B cell (primary cell): ENCODE data around the gene CCDC14. TPM values are rescaled to one million over a fixed set of nuclear protein-coding genes. Genes with fewer than 3 reads are reported as not detected.

ENCODE experiments used
- ATAC-seq: fragments of 200-7000 bp; cut with Tn5 transposase; one replicate; pipeline ENCODE4 v1.10.0; 2021; ENCODE audit warnings: low read depth, mild to moderate bottlenecking, moderate number of reproducible peaks, moderate library complexity
- CTCF ChIA-PET: fragments of 350-600 bp; sonication (Branson Sonifier 250); formaldehyde crosslinking; loops from one replicate; lab custom pipeline; 2021; ENCODE audit warnings: antibody characterized with exemption, inconsistent platforms; lab: Charles Lee
- POLR2A ChIA-PET: fragments of 350-600 bp; sonication (Branson Sonifier 250); formaldehyde crosslinking; loops from one replicate; lab custom pipeline; 2021; ENCODE audit warnings: antibody characterized with exemption; lab: Charles Lee
- DNase-seq: peaks from one replicate; pipeline ENCODE4 v3.0.0; 2013
- H2AFZ ChIP-seq: 2 replicates; pipeline ENCODE4 v1.6.1; 2012; ENCODE audit warnings: mild to moderate bottlenecking, low read depth, low read length; ENCODE audit not compliant: insufficient read depth, poor library complexity, severe bottlenecking
- H3K27ac ChIP-seq, 2 donors: 1 replicate in 1 of 2; 2 replicates in 1 of 2; pipeline ENCODE4 v1.5.1; 2012 to 2013; ENCODE audit warnings: low read length in 2 of 2, mild to moderate bottlenecking in 2 of 2, moderate library complexity in 1 of 2
- H3K27me3 ChIP-seq, 4 experiments: fragments of 200-600 bp in 1 of 4; sonication (generic) in 1 of 4; replicated peaks in 1 of 4; 1 replicate in 2 of 4; 2 replicates in 2 of 4; pipeline versions ENCODE4 v1.6.1 to v1.7.0; 2013 to 2016; ENCODE audit warnings: low read length in 3 of 4, mild to moderate bottlenecking in 2 of 4, mixed read lengths in 1 of 4, moderate library complexity in 1 of 4; ENCODE audit not compliant: insufficient read depth in 4 of 4, control insufficient read depth in 3 of 4; ENCODE audit errors: control extremely low read depth in 1 of 4
- H3K36me3 ChIP-seq, 2 experiments: replicated peaks in 1 of 2; 1 replicate in 1 of 2; 2 replicates in 1 of 2; pipeline versions ENCODE4 v1.6.1 to v1.7.1; 2013; ENCODE audit warnings: low read length in 1 of 2; ENCODE audit not compliant: insufficient read depth in 2 of 2, control insufficient read depth in 1 of 2; ENCODE audit errors: control extremely low read depth in 1 of 2, extremely low read depth in 1 of 2
- H3K4me1 ChIP-seq, 2 donors: fragments of 200-600 bp in 1 of 2; sonication (generic) in 1 of 2; 1 replicate in 1 of 2; 2 replicates in 1 of 2; pipeline versions ENCODE4 v1.5.1 to v1.6.1; 2013 to 2017; ENCODE audit warnings: low read length in 2 of 2; ENCODE audit not compliant: control insufficient read depth in 2 of 2, insufficient read depth in 2 of 2
- H3K4me2 ChIP-seq: replicated peaks from 2 replicates; pipeline ENCODE3; 2012; ENCODE audit warnings: mild to moderate bottlenecking, low read depth, low read length; ENCODE audit not compliant: poor library complexity, severe bottlenecking
- H3K4me3 ChIP-seq, 5 experiments: fragments of 200-600 bp in 1 of 5; sonication (generic) in 1 of 5; 1 replicate in 3 of 5; 2 replicates in 2 of 5; pipeline versions ENCODE4 v1.5.1 to v1.7.0; 2011 to 2016; ENCODE audit warnings: low read length in 4 of 5, mild to moderate bottlenecking in 4 of 5, low read depth in 2 of 5, control low read depth in 1 of 5, moderate library complexity in 1 of 5; ENCODE audit not compliant: insufficient read depth in 1 of 5; ENCODE audit errors: control extremely low read depth in 1 of 5, extremely low read depth in 1 of 5
- H3K79me2 ChIP-seq: fragments of 200-600 bp; sonication (generic); one replicate; pipeline ENCODE4 v1.6.0; 2016; ENCODE audit warnings: low read length; ENCODE audit not compliant: control insufficient read depth, insufficient read depth
- H3K9ac ChIP-seq: fragments of 200-600 bp; sonication (generic); 2 replicates; pipeline ENCODE4 v1.6.1; 2017; ENCODE audit warnings: mild to moderate bottlenecking, low read length, moderate library complexity
- H3K9me3 ChIP-seq, 3 donors: one replicate each; pipeline versions ENCODE4 v1.6.1 to v1.7.1; 2013; ENCODE audit warnings: low read length in 2 of 3; ENCODE audit not compliant: control insufficient read depth in 2 of 3, insufficient read depth in 1 of 3; ENCODE audit errors: control extremely low read depth in 1 of 3
- H4K20me1 ChIP-seq: 2 replicates; pipeline ENCODE4 v1.6.0; 2012; ENCODE audit warnings: mild to moderate bottlenecking, low read length; ENCODE audit not compliant: insufficient read depth, control insufficient read depth, poor library complexity, severe bottlenecking
- H3K27ac Mint-ChIP-seq: one replicate; pipeline ENCODE4 v1.8.0; 2021; ENCODE audit warnings: mixed read lengths
- H3K27me3 Mint-ChIP-seq: one replicate; pipeline ENCODE4 v1.8.0; 2021; ENCODE audit warnings: mixed read lengths
- H3K4me1 Mint-ChIP-seq: one replicate; pipeline ENCODE4 v1.8.0; 2021; ENCODE audit warnings: mixed read lengths
- H3K4me3 Mint-ChIP-seq: one replicate; pipeline ENCODE4 v1.8.0; 2021; ENCODE audit warnings: mixed read lengths
- H3K9me3 Mint-ChIP-seq: one replicate; pipeline ENCODE4 v1.8.0; 2022; ENCODE audit warnings: mixed read lengths; ENCODE audit not compliant: insufficient read depth
- CTCF ChIP-seq: fragments of 200-600 bp; IDR thresholded peaks from one replicate; pipeline ENCODE4 v1.8.0; 2022; ENCODE audit warnings: antibody characterized with exemption, mild to moderate bottlenecking
- EZH2 ChIP-seq: IDR thresholded peaks from 2 replicates; pipeline ENCODE4 v1.6.1; 2012; ENCODE audit warnings: borderline replicate concordance, low read depth, mild to moderate bottlenecking, moderate library complexity, low read length; ENCODE audit not compliant: insufficient read depth, poor library complexity, severe bottlenecking
- WGBS: methylation state at CpG from one replicate; pipeline ENCODE4 v1.1.5; 2013; ENCODE audit warnings: missing lambda C conversion rate; ENCODE audit not compliant: insufficient coverage; 5-methylcytosine and 5-hydroxymethylcytosine counted together
- intact Hi-C: fragments of 100-400 bp; cut with micrococcal nuclease; formaldehyde crosslinking; loops from one replicate; pipeline ENCODE4 v1.10.0; 2022
- polyA plus RNA-seq: library from polyadenylated mRNA; depleted of rRNA; stranded (reverse); fragments of >200 nt; gene quantifications from 2 replicates; pipeline ENCODE4 v1.2.3, GENCODE V29; 2012
- total RNA-seq, 2 donors: library from RNA; stranded (reverse); fragments of 120-200 nt in 1 of 2; gene quantifications; 1 replicate in 1 of 2; 2 replicates in 1 of 2; pipeline versions ENCODE4 v1.2.3 to v1.2.4, GENCODE V29; 2013 to 2022

CCDC14 gene
- total and polyA plus RNA-seq, 2 donors (not counting 1 experiment from before 2014, with no cell fraction given): 35.3 to 54.2 TPM

GRCh38 chr3:123951522-123952447 lies 9.2 kb downstream of the CCDC14 start:
- CTCF ChIA-PET: no interaction called here
- 100% methylated on average over 1 of the region's 6 CpGs for WGBS
- H2AFZ ChIP-seq: no peak overlapping the region

More at GRCh38 chr3:123951522-123952447, 9.2 kb downstream of the CCDC14 start:
- TF ChIP-seq EZH2: no peak
- no peak for TF ChIP-seq CTCF
- H3K9me3 ChIP-seq: no peaks in the 10 kb centered on the region
- no peak for ATAC-seq
- no peaks in the 10 kb centered on the region for H3K79me2 ChIP-seq
- Mint-ChIP-seq H3K27ac (no peak overlapping the region), H3K9me3 (no peaks in the 10 kb centered on the region), H3K4me3 (no peak overlapping the region), H3K4me1 (peaks cover 8% of the 10 kb centered on the region), H3K27me3 (no peaks in the 10 kb centered on the region)
- no peaks in the 10 kb centered on the region for H4K20me1 ChIP-seq
- no peak overlapping the region for H3K4me2 ChIP-seq
- intact Hi-C loops: no loop called here
- DNase-seq: no peak
- H3K27me3 ChIP-seq: no peaks in the 10 kb centered on the region
- H3K9ac ChIP-seq: no peak overlapping the region
- no peak overlapping the region for H3K27ac ChIP-seq
- no peak overlapping the region for H3K4me3 ChIP-seq
- POLR2A ChIA-PET: no interaction called here
- peaks cover 7 to 14% of the 10 kb centered on the region in 2 experiments for H3K36me3 ChIP-seq
- H3K4me1 ChIP-seq: peaks cover 5 to 8% of the 10 kb centered on the region in 2 donors
